HG03103 (cell line): ENCODE measurements around the gene PREX1.

Experiments used
- ATAC-seq: cut with Tn5 transposase; IDR thresholded peaks from one replicate; pipeline ENCODE4 v1.9.1; 2021; ENCODE audit warnings: low read depth; ENCODE audit not compliant: unreplicated experiment

Gene PREX1

DNA sequence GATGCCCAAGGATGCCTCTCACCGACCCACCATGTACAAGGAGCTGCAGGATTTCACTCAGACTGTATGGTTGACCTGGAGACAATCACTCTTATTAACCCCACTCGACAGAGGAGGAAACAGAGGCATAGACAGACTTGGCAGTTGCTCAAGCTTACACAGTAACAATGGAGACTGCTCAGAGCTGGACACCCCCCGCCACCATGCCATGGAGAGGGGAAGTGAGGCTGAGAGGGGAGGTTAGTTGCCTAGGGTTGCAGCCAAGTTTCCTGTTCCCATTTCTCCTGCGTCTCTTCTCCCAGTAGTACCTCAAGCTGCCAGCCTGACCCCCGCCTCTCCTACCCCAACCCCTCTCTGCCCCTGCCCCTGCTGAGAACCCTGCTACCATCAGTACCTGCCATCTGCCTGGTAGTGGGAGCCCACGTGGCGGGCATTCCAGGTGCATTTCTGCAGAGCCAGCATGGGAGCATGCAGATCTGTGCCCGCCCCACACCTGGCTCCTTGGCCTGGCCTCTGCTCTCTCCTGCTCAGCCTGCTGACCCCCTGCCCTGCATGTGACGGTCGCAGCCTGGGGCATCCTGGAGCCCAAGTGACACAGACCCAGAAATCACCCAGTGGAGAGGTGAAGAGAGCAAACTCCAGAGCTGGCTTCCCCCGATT, 157.7 kb downstream of the PREX1 start:
- no peak for ATAC-seq

- ATAC-seq: no peak
Measured at GRCh38 chr20:48668451-48668946, 159.3 kb downstream of the PREX1 start.

- no peak for ATAC-seq
Measured at GRCh38 chr20:48667889-48668413, 159.8 kb downstream of the PREX1 start.

GRCh38 chr20:48667481-48667880, 160.3 kb downstream of the PREX1 start:
- ATAC-seq: no peak

- ATAC-seq: no peak
Measured at GRCh38 chr20:48665785-48666184, 162.0 kb downstream of the PREX1 start.

DNA sequence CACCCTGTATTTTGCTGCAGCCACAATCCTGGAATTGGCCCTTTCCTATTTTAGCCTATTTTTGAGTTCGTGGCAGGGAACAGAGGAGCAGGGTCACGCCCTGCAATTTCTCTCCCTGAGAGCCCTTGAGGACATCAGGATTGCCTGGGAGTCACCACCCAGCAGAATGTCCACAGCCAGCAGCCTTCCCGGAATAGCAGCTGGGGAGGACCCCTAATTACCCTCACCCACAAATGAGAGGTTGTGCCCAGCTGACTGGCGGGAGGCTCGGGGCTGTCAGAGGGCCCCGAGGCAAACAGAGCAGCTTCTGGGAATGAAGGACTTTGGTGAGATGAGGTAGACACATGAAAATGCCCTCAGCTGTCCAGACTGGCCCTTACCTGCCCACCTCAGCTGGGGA, 165.1 kb downstream of the PREX1 start:
- ATAC-seq: no peak

- no peak for ATAC-seq
Measured at GRCh38 chr20:48661575-48662455, 166.0 kb downstream of the PREX1 start.

GRCh38 chr20:48660788-48661187, 167.0 kb downstream of the PREX1 start:
- ATAC-seq: no peak

DNA sequence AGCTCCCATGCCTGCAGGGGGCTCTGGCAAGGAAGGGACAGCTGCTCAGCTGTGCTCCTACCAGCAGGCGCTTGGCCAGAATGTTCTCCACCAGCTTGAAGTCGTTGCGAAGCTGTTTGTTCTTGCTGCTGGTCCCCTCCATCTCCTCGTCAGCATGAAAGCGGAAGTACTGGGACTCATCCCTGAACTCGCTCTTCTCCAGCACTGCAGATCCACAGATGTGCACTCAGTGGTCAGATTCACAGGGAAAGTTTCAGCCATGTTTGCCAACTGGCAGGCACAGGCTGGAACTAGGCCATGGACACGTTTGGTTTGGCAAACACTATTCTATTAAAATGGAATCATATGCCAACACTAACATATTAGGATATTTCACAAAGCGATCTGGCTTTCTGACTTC, 167.9 kb downstream of the PREX1 start:
- no peak for ATAC-seq

DNA sequence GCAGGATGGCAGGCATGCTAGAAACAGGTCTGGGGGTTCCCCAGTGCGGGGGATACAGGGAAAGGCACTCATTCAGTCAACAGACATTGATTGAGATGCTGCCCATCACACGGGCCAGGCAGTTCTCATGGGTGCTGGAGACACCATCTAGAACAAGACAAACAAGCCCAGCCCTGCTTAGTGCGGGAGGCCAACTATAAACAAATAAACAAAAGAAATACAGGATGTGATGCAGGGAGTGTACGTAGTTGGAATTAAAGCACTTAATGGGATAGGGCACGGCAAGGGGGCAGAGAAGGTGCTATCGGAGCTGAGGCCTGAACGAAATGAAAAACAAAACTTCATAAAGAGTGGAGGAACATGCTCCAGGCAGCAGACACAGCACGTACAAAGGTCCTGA, 169.3 kb downstream of the PREX1 start:
- ATAC-seq: no peak

DNA sequence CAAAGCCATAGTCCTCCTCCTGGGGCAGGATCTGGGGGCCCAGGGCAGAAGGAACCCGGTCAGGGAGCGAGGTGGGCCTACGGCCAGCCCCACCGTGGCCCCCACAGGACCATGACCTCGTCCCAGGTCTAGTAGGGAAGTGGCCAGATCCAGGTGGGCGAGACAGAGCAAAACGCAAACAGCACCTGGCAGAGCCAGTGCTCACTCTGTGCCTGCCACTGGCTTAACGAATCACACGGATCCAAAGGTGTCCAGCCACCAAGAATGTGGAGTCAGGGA, 169.7 kb downstream of the PREX1 start:
- no peak for ATAC-seq

DNA sequence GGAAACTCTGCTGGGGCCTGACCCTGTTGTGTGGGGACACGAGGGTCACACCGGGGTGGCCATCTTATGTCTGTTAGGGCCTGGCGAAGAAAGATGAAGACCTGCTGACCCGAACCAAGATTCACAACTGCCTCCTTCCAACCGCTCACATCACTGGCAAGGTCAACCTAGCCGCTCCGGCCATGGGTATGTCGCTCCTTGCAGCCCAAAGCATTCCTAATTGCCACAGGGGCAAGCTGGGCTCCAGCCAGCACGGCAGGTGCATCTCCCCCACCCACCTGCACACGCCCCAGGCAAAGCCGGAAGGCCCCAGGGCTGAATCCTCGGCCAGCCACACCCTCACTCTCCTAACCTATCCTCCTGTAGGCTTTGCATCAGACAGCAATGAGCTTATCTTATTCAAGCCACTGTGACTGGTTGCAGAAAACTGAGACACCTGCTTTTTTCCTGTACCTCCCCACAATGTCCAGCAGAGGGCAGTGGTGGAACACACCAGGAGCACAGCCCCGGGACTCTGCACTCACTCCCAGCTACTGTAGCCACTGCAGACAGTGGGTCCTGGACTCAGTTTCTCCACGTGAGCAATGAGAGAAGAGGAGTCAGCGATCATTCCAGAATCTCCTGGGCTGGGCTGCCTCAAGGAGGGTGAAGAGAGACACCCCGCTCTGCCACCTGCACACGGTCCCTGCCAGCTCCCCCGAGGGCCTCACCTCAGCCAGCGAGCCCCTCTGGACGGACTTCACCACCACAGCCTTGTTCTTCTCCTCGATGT, 170.2 kb downstream of the PREX1 start:
- ATAC-seq: no peak

GRCh38 chr20:48656661-48657211, 171.1 kb downstream of the PREX1 start:
- ATAC-seq: no peak

DNA sequence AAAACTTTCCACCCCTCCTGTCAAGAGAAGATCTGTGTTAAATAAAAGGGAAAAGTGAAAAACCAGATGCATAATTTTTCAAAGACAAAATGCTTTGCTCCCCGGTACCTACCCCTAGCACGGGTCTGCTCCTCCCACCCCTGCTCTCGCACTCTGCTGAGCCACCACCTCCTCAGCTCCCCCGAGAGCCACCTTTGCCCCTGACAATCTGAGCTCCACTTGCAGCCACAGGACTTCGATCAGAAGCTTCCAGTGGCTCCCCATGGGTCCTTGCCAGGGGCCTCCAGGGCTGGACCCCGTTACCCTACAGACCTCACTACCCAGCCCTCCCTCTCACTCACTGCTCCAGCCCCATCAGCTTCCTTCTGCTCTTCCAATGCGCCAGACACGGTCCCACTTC, 171.7 kb downstream of the PREX1 start:
- no peak for ATAC-seq

DNA sequence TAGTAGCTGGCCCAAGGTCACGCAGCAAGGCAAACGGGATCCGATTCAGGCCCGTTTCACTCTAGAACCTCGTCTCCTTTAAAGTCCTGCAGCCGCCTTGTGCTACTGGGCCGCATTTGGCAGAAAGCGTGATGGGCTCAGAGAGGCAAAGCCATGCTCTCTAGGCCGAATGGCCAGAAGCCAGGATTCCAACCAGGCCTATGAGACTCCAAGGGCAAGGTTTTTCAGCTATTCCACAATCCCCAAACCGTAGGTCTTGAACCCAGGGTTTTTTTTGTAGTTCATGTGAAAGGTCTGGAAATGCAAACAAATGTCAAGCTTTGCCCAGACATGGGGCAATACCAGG, 174.1 kb downstream of the PREX1 start:
- ATAC-seq: no peak

GRCh38 chr20:48652961-48653705, 174.7 kb downstream of the PREX1 start:
- ATAC-seq: no peak

DNA sequence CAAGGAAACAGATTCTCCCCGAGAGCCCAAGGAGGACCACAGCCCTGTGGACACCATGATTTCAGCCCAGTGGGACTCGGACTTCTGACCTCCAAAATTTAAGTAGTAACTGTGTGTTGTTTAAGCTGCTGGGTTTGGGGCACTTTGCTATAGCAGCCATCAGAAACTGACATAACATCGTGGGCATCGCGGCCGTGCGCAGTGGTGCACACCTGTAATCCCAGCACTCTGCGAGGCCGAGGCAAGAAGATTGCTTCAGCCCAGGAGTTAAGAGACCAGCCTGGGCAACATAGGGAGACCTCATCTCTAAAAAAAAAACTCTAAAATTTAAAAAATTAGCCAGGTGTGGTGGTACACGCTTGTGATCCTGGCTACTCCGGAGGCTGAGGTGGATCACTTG, 175.8 kb downstream of the PREX1 start:
- ATAC-seq: no peak

GRCh38 chr20:48651271-48651670, 176.5 kb downstream of the PREX1 start:
- ATAC-seq: no peak

DNA sequence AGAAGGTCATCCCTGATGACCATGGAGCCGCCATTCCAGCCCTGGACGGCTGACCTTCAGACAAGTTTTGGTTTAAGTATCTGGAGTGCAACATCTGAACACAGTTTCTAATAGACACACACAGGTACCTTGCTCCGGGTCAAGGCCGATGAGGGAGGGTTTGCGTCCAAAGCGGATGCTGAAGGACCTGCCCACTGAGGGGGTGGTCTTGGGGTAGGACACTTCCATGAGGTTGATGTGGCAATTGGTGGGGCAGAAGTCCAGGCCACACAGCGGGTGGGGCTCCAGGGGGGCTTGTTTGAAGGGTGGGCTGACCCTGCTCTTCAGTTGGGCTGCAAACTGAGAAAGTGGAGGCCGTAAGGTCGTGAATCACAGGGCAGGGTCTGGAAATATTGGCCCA, 177.9 kb downstream of the PREX1 start:
- no peak for ATAC-seq

- no peak for ATAC-seq
Measured at GRCh38 chr20:48649104-48649626, 178.6 kb downstream of the PREX1 start.
